K562 (cell line): ENCODE results near the gene TP53RK. TPM values are rescaled to one million over a fixed set of nuclear protein-coding genes. Genes with fewer than 3 reads are reported as not detected.
A peak's percentile ranks its signal among the peaks of the same experiment; 100 is the strongest.

Source experiments
- BRD9 ChIP-seq: fragments of 450-650 bp; IDR thresholded peaks from 2 replicates; pipeline ENCODE4 v1.6.1; 2018; ENCODE audit warnings: low read depth; ENCODE audit not compliant: partially characterized antibody
- CBFA2T2 ChIP-seq: fragments of 450-650 bp; conservative IDR thresholded peaks from 2 replicates; pipeline ENCODE4 v1.6.1; 2017; ENCODE audit warnings: mild to moderate bottlenecking
- CEBPG ChIP-seq, 3 experiments: fragments of 200-800 bp in 1 of 3; sonication (Bioruptor generic) in 1 of 3; sonication (generic) in 1 of 3; formaldehyde crosslinking in 1 of 3; IDR thresholded peaks in 2 of 3; conservative IDR thresholded peaks in 1 of 3; 2 replicates each; pipeline versions ENCODE4 v1.6.1 to v1.8.0; 2016 to 2022; ENCODE audit warnings: missing compliant biosample characterization in 2 of 3, missing genetic modification characterization in 2 of 3, mild to moderate bottlenecking in 1 of 3, missing genetic modification reagents in 1 of 3
- EHMT2 ChIP-seq: fragments of 450-650 bp; IDR thresholded peaks from 2 replicates; pipeline ENCODE4 v1.6.1; 2018; ENCODE audit warnings: antibody characterized with exemption
- FIP1L1 ChIP-seq: fragments of 200-400 bp; formaldehyde crosslinking; IDR thresholded peaks from 2 replicates; pipeline ENCODE4 v1.6.1; 2018; ENCODE audit warnings: mild to moderate bottlenecking, low read depth, low read length; ENCODE audit not compliant: poor library complexity, severe bottlenecking
- HNRNPLL ChIP-seq: fragments of 200-400 bp; formaldehyde crosslinking; IDR thresholded peaks from 2 replicates; pipeline ENCODE4 v1.6.1; 2017; ENCODE audit warnings: low read length, low read depth, mild to moderate bottlenecking; ENCODE audit not compliant: poor library complexity, severe bottlenecking
- MEF2A ChIP-seq: IDR thresholded peaks from 2 replicates; pipeline ENCODE4 v1.6.1; 2011; ENCODE audit warnings: low read depth, mild to moderate bottlenecking, low read length, moderate library complexity; ENCODE audit not compliant: control insufficient read depth
- MTA1 ChIP-seq: fragments of 450-650 bp; IDR thresholded peaks from 2 replicates; pipeline ENCODE4 v1.6.1; 2017; ENCODE audit warnings: borderline replicate concordance
- NFXL1 ChIP-seq: fragments of 450-650 bp; formaldehyde crosslinking; IDR thresholded peaks from 2 replicates; pipeline ENCODE4 v1.4.0; 2021; ENCODE audit warnings: mild to moderate bottlenecking
- PHTF2 ChIP-seq: fragments of 250-450 bp; sonication (Bioruptor Pico); IDR thresholded peaks from 2 replicates; pipeline ENCODE4 v1.5.0; 2021; ENCODE audit warnings: mild to moderate bottlenecking
- POLR2AphosphoS2 ChIP-seq: IDR thresholded peaks from 2 replicates; pipeline ENCODE4 v1.6.1; 2012; ENCODE audit warnings: low read length, improper control_type of control experiment
- PRPF4 ChIP-seq: fragments of 200-400 bp; formaldehyde crosslinking; IDR thresholded peaks from one replicate; pipeline ENCODE4 v1.6.1; 2017; ENCODE audit warnings: low read length, low read depth, mild to moderate bottlenecking; ENCODE audit not compliant: insufficient read depth, poor library complexity, severe bottlenecking
- RFX1 ChIP-seq: fragments of 450-650 bp; IDR thresholded peaks from 2 replicates; pipeline ENCODE4 v1.6.1; 2016; ENCODE audit warnings: mild to moderate bottlenecking, moderate library complexity
- TCFL5 ChIP-seq: fragments of 250-450 bp; sonication (Bioruptor Pico); conservative IDR thresholded peaks from 2 replicates; pipeline ENCODE4 v1.6.1; 2021; ENCODE audit warnings: mild to moderate bottlenecking, moderate library complexity, matching md5 sums
- XRCC3 ChIP-seq: fragments of 450-650 bp; IDR thresholded peaks from 2 replicates; pipeline ENCODE4 v1.6.1; 2017; ENCODE audit warnings: mild to moderate bottlenecking, moderate library complexity
- XRCC5 ChIP-seq: fragments of 200-400 bp; formaldehyde crosslinking; IDR thresholded peaks from 2 replicates; pipeline ENCODE4 v1.6.1; 2017; ENCODE audit warnings: low read depth, mild to moderate bottlenecking, low read length
- ZFP36 ChIP-seq: fragments of 150-350 bp; IDR thresholded peaks from 2 replicates; pipeline ENCODE4 v1.6.1; 2018; ENCODE audit warnings: low read length, low read depth; ENCODE audit not compliant: partially characterized antibody
- ZNF695 ChIP-seq: fragments of 450-650 bp; formaldehyde crosslinking; IDR thresholded peaks from 2 replicates; pipeline ENCODE4 v1.4.0; 2020; ENCODE audit warnings: mild to moderate bottlenecking, moderate library complexity
- polyA plus RNA-seq, 8 experiments: library from polyadenylated mRNA; depleted of rRNA in 4 of 8; stranded (reverse) in 5 of 8; unstranded in 3 of 8; fragments of >200 nt; fragmentation: Nextera tagmentation in 2 of 8; fragmentation: Illumina TruSeq in 1 of 8; extraction: Ambion mirVana in 2 of 8; extraction: Trizol in 1 of 8; gene quantifications; 2 replicates each; pipeline versions ENCODE4 v1.2.1 to v1.2.3, GENCODE V29; 2011 to 2014; ENCODE audit warnings: inconsistent platforms in 1 of 8, missing spikeins in 1 of 8
- total RNA-seq, 7 experiments: library from RNA; depleted of rRNA in 6 of 7; stranded (reverse); fragments of >200 nt in 6 of 7; fragmentation: Illumina TruSeq in 2 of 7; extraction: Trizol in 2 of 7; gene quantifications; 2 replicates each; pipeline versions ENCODE4 v1.2.1 to v1.2.3, GENCODE V29; 2011 to 2021; ENCODE audit warnings: low replicate concordance in 1 of 7
- TF ChIP-seq, protein P1 (sequence below): fragments of 250-450 bp; sonication (Bioruptor Pico); IDR thresholded peaks from 2 replicates; pipeline ENCODE4 v1.5.1; 2021; ENCODE audit warnings: mild to moderate bottlenecking
- TF ChIP-seq, protein P2 (sequence below): fragments of 200-800 bp; sonication (Bioruptor generic); IDR thresholded peaks from 2 replicates; pipeline ENCODE4 v1.6.1; 2017; ENCODE audit warnings: missing genetic modification characterization, missing compliant biosample characterization
- TF ChIP-seq, protein P3 (sequence below), 2 experiments: fragments of 450-650 bp; IDR thresholded peaks; 2 replicates each; pipeline ENCODE4 v1.6.1; 2016
- TF ChIP-seq, protein P4 (sequence below): fragments of 200-400 bp; formaldehyde crosslinking; IDR thresholded peaks from 2 replicates; pipeline ENCODE4 v1.6.1; 2017; ENCODE audit warnings: mild to moderate bottlenecking, low read depth, low read length, moderate library complexity

Gene TP53RK
- total and polyA plus RNA-seq, 9 of the 15 experiments (the other 6 are each of a cell fraction or from before 2014, with no cell fraction given), result 2.9 to 43.5 (median 17.2) TPM

DNA sequence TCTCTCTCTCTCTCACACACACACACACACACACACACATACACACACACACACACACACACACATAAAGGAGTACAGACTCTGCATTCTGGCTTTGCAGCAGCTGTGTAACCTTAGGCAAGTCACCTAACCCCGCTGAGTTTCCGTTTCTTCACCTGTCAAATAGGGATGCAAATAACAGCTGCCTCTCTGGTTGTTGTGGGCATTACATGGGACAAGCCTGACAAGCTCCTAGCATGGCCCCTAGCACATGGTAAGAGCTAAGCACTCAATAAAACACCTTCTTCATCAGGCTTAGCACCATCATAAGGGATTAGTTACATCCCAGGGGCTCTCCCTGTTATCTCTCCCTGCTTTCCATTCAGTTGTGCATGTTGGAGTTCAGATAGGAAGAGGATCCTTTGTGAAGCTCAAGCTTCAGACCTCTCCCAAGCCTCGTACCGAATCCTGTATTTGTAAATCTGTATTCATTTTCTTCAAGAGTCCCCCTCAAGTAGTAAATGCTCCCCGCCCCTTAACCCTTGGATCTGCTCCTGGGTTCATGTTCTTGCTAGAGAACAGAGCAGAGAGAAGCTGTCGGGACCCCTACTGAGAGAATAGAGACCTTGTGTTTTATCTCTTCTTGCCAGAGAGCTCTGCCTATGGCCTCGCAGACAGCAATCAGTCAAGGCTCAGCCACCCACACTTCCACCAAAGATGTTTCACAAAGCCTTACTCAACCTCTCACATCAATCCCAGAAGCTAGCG lies 40.2 kb downstream of the TP53RK start (continued):
- TF ChIP-seq, protein P1, sequence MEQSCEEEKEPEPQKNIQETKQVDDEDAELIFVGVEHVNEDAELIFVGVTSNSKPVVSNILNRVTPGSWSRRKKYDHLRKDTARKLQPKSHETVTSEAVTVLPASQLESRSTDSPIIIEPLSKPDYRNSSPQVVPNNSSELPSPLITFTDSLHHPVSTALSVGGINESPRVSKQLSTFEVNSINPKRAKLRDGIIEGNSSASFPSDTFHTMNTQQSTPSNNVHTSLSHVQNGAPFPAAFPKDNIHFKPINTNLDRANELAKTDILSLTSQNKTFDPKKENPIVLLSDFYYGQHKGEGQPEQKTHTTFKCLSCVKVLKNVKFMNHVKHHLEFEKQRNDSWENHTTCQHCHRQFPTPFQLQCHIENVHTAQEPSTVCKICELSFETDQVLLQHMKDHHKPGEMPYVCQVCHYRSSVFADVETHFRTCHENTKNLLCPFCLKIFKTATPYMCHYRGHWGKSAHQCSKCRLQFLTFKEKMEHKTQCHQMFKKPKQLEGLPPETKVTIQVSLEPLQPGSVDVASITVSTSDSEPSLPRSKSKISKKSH (CRISPR knock-in tag), result no peak
- TF ChIP-seq RFX1 (no peak), PRPF4 (no peak), ZNF695 (CRISPR knock-in tag) (no peak), POLR2AphosphoS2 (no peak), CBFA2T2 (peak; percentile 89), FIP1L1 (no peak), EHMT2 (peak; percentile 63; the same call in 1 of the 2 replicates), PHTF2 (no peak), BRD9 (no peak), NFXL1 (CRISPR knock-in tag) (no peak), XRCC5 (no peak), MEF2A (no peak), XRCC3 (no peak), MTA1 (no peak), TCFL5 (CRISPR knock-in tag) (no peak), ZFP36 (peak; percentile 63), HNRNPLL (no peak), CEBPG (CRISPR knock-in tag; IDR thresholded peaks at IDR 0.05) (no peak), CEBPG (tag; conservative IDR thresholded peaks at IDR 0.05 in 1 of 2, IDR thresholded peaks at IDR 0.05 in 1 of 2) (0 out of 4 replicates have a peak, but pooled peaks of 1 of the 2 experiments have one; percentile 29)
- TF ChIP-seq, protein P2, sequence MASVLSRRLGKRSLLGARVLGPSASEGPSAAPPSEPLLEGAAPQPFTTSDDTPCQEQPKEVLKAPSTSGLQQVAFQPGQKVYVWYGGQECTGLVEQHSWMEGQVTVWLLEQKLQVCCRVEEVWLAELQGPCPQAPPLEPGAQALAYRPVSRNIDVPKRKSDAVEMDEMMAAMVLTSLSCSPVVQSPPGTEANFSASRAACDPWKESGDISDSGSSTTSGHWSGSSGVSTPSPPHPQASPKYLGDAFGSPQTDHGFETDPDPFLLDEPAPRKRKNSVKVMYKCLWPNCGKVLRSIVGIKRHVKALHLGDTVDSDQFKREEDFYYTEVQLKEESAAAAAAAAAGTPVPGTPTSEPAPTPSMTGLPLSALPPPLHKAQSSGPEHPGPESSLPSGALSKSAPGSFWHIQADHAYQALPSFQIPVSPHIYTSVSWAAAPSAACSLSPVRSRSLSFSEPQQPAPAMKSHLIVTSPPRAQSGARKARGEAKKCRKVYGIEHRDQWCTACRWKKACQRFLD, result no peak
- TF ChIP-seq, protein P3, sequence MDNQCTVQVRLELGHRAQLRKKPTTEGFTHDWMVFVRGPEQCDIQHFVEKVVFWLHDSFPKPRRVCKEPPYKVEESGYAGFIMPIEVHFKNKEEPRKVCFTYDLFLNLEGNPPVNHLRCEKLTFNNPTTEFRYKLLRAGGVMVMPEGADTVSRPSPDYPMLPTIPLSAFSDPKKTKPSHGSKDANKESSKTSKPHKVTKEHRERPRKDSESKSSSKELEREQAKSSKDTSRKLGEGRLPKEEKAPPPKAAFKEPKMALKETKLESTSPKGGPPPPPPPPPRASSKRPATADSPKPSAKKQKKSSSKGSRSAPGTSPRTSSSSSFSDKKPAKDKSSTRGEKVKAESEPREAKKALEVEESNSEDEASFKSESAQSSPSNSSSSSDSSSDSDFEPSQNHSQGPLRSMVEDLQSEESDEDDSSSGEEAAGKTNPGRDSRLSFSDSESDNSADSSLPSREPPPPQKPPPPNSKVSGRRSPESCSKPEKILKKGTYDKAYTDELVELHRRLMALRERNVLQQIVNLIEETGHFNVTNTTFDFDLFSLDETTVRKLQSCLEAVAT (IDR thresholded peaks at IDR 0.05), result no peak
- TF ChIP-seq, protein P4, sequence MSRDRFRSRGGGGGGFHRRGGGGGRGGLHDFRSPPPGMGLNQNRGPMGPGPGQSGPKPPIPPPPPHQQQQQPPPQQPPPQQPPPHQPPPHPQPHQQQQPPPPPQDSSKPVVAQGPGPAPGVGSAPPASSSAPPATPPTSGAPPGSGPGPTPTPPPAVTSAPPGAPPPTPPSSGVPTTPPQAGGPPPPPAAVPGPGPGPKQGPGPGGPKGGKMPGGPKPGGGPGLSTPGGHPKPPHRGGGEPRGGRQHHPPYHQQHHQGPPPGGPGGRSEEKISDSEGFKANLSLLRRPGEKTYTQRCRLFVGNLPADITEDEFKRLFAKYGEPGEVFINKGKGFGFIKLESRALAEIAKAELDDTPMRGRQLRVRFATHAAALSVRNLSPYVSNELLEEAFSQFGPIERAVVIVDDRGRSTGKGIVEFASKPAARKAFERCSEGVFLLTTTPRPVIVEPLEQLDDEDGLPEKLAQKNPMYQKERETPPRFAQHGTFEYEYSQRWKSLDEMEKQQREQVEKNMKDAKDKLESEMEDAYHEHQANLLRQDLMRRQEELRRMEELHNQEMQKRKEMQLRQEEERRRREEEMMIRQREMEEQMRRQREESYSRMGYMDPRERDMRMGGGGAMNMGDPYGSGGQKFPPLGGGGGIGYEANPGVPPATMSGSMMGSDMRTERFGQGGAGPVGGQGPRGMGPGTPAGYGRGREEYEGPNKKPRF, result no peak
